Activated CD8-positive, alpha-beta memory T cell treated with anti-CD3 and anti-CD28 coated beads for 36 hours (primary cell): ENCODE results near the gene PLK3. TPM values are rescaled to one million over a fixed set of nuclear protein-coding genes. Genes with fewer than 3 reads are reported as not detected.
"Not testable (repeated sequence)": the region's sequence is repeated elsewhere in the genome, so short reads cannot be mapped to it uniquely, and the experiment has no call there.

Experiments used
- CTCF ChIA-PET: fragments of 350-600 bp; sonication (Branson Sonifier 250); formaldehyde crosslinking; loops from one replicate; lab custom pipeline; 2021; ENCODE audit warnings: antibody characterized with exemption; lab: Charles Lee
- POLR2A ChIA-PET: fragments of 350-600 bp; sonication (Branson Sonifier 250); formaldehyde crosslinking; loops from one replicate; lab custom pipeline; 2021; ENCODE audit warnings: antibody characterized with exemption; lab: Charles Lee
- total RNA-seq, 2 experiments: library from RNA; stranded (reverse); gene quantifications; one replicate each; pipeline ENCODE4 v1.2.3, GENCODE V29; 2021

PLK3 gene
- total RNA-seq, 2 experiments from 2014 or later, result 96.6 to 105 TPM

GRCh38 chr1:44817307-44817706 is 17.1 kb downstream of the PLK3 start:
- ChIA-PET POLR2A (interaction anchor here (0.5 to 3.5 kb wide), 4 partner anchors 10 to 87 kb away, joined by 3 to 68 read pairs (median 27); partner anchors contain the start of genes BTBD19, DYNLT4, PLK3 and RNU5D-1), CTCF (interaction anchor here (0.9 to 2.0 kb wide), 4 partner anchors 14 to 31 kb away, joined by 3 to 9 read pairs (median 3); no protein-coding TSS in a partner anchor)

GRCh38 chr1:44817771-44818495 is 17.8 kb downstream of the PLK3 start:
- POLR2A ChIA-PET, result interaction anchor here (0.7 to 3.5 kb wide), 4 partner anchors 10 to 87 kb away, joined by 3 to 68 read pairs (median 27); partner anchors contain the start of genes BTBD19, DYNLT4, PLK3 and RNU5D-1
- CTCF ChIA-PET, result interaction anchor here (0.9 to 2.4 kb wide), 5 partner anchors 14 to 32 kb away, joined by 3 to 10 read pairs (median 3); partner anchors contain the start of gene PLK3

- CTCF ChIA-PET, result interaction anchor here (0.6 to 2.4 kb wide), 8 partner anchors 10 to 243 kb away, joined by 3 to 24 read pairs (median 4); partner anchors contain the start of genes BTBD19 and PLK3
Observed at GRCh38 chr1:44819196-44819607, 19.0 kb downstream of the PLK3 start.

GRCh38 chr1:44819608-44820327 is 19.6 kb downstream of the PLK3 start:
- POLR2A ChIA-PET, result interaction anchor here (0.5 to 3.5 kb wide), 24 partner anchors 9 to 484 kb away, joined by 3 to 68 read pairs (median 5); partner anchors contain the start of genes BEST4, BTBD19, DYNLT4 and PLK3
- CTCF ChIA-PET, result interaction anchor here (0.6 to 2.4 kb wide), 10 partner anchors 11 to 242 kb away, joined by 3 to 24 read pairs (median 4); partner anchors contain the start of genes BTBD19 and PLK3

More at GRCh38 chr1:44819196-44819607, 19.0 kb downstream of the PLK3 start:
- POLR2A ChIA-PET, result interaction anchor here (0.5 to 3.5 kb wide), 18 partner anchors 8 to 484 kb away, joined by 3 to 68 read pairs (median 5); partner anchors contain the start of genes BEST4, BTBD19, DYNLT4 and PLK3

GRCh38 chr1:44820328-44821239 is 20.4 kb downstream of the PLK3 start:
- ChIA-PET CTCF (interaction anchor here (1.1 to 2.6 kb wide), 8 partner anchors 11 to 102 kb away, joined by 3 to 24 read pairs (median 6); partner anchors contain the start of genes BTBD19 and PLK3), POLR2A (interaction anchor here (0.6 to 3.1 kb wide), 9 partner anchors 10 to 99 kb away, joined by 5 to 33 read pairs (median 5); partner anchors contain the start of genes PLK3, RNU5D-1 and RPS8)

- POLR2A ChIA-PET, result interaction anchor here (1.1 to 3.1 kb wide), 8 partner anchors 10 to 99 kb away, joined by 4 to 33 read pairs (median 5); partner anchors contain the start of genes PLK3, RNU5D-1 and RPS8
- CTCF ChIA-PET, result interaction anchor here (1.1 to 2.6 kb wide), 6 partner anchors 10 to 193 kb away, joined by 3 to 10 read pairs (median 4); no protein-coding TSS in a partner anchor
Observed at GRCh38 chr1:44821240-44821715, 21.1 kb downstream of the PLK3 start.

- ChIA-PET CTCF (interaction anchor here (0.9 to 2.6 kb wide), 7 partner anchors 14 to 192 kb away, joined by 3 to 10 read pairs (median 3); no protein-coding TSS in a partner anchor), POLR2A (interaction anchor here (0.5 to 2.6 kb wide), 6 partner anchors 13 to 101 kb away, joined by 3 to 11 read pairs (median 4); partner anchors contain the start of genes PLK3 and RPS8)
Observed at GRCh38 chr1:44822131-44822701, 22.0 kb downstream of the PLK3 start.

- CTCF ChIA-PET, result interaction anchor here (0.9 to 2.6 kb wide), 5 partner anchors 13 to 191 kb away, joined by 3 to 10 read pairs (median 3); no protein-coding TSS in a partner anchor
- POLR2A ChIA-PET, result interaction anchor here (0.5 to 1.5 kb wide), 3 partner anchors 14 to 101 kb away, joined by 3 to 6 read pairs (median 4); no protein-coding TSS in a partner anchor
Observed at GRCh38 chr1:44822981-44823451, 22.8 kb downstream of the PLK3 start.

GRCh38 chr1:44824392-44824791 is 24.2 kb downstream of the PLK3 start:
- CTCF ChIA-PET, result interaction anchor here (0.6 kb wide), 1 partner anchor 304 kb away, joined by 5 read pairs; no protein-coding TSS in a partner anchor
- POLR2A ChIA-PET, result not testable (repeated sequence)

GRCh38 chr1:44826375-44827196 is 26.4 kb downstream of the PLK3 start:
- CTCF ChIA-PET, result interaction anchor here (1.1 kb wide), 1 partner anchor 20 kb away, joined by 3 read pairs; no protein-coding TSS in a partner anchor
- POLR2A ChIA-PET, result no interaction called here

- CTCF ChIA-PET, result interaction anchor here (0.7 kb wide), 1 partner anchor 34 kb away, joined by 3 read pairs; no protein-coding TSS in a partner anchor
- POLR2A ChIA-PET, result no interaction called here
Observed at GRCh38 chr1:44827197-44828002, 27.2 kb downstream of the PLK3 start.

- CTCF ChIA-PET, result interaction anchor here (0.7 kb wide), 1 partner anchor 35 kb away, joined by 3 read pairs; no protein-coding TSS in a partner anchor
- POLR2A ChIA-PET, result no interaction called here
Observed at GRCh38 chr1:44828003-44828651, 27.9 kb downstream of the PLK3 start.

- POLR2A ChIA-PET, result interaction anchor here (1.1 kb wide), 1 partner anchor 10 kb away, joined by 3 read pairs; no protein-coding TSS in a partner anchor
Observed at GRCh38 chr1:44828841-44829440, 28.8 kb downstream of the PLK3 start.

More at GRCh38 chr1:44828841-44829440, 28.8 kb downstream of the PLK3 start:
- CTCF ChIA-PET, result interaction anchor here (0.6 to 0.8 kb wide), 2 partner anchors 93 to 182 kb away, joined by 3 to 4 read pairs; no protein-coding TSS in a partner anchor
